ENCODE results near the gene GOSR2. TPM values are rescaled to one million over a fixed set of nuclear protein-coding genes. Genes with fewer than 3 reads are reported as not detected.

GOSR2 gene
- 29.4 TPM for polyA plus RNA-seq (ENCODE audit: insufficient read length)

GRCh38 chr17:46922804-46923635 is at the start of gene GOSR2:
Gene GOSR2 (plus strand): TSS chr17:46923160. CDS start chr17:46923193, 33 bp downstream.
- DNase-seq = peak; percentile 95

- DNase-seq = no peak
Observed at GRCh38 chr17:46873941-46874645, 48.9 kb upstream of the GOSR2 start.

GRCh38 chr17:46874906-46875305 is 48.1 kb upstream of the GOSR2 start:
- no peak for DNase-seq

GRCh38 chr17:46875849-46876352 is 47.1 kb upstream of the GOSR2 start:
- no peak for DNase-seq

- DNase-seq = no peak
Observed at GRCh38 chr17:46876353-46876887, 46.5 kb upstream of the GOSR2 start.

- DNase-seq = no peak
Observed at GRCh38 chr17:46876926-46877325, 46.0 kb upstream of the GOSR2 start.

GRCh38 chr17:46877466-46877865 is 45.5 kb upstream of the GOSR2 start:
- DNase-seq = no peak

- no peak for DNase-seq
Observed at GRCh38 chr17:46878055-46878454, 44.9 kb upstream of the GOSR2 start.

- DNase-seq = no peak
Observed at GRCh38 chr17:46879101-46879500, 43.9 kb upstream of the GOSR2 start.

- no peak for DNase-seq
Observed at GRCh38 chr17:46881015-46881414, 41.9 kb upstream of the GOSR2 start.

GRCh38 chr17:46882666-46883065 is 40.3 kb upstream of the GOSR2 start:
- no peak for DNase-seq

- DNase-seq = no peak
Observed at GRCh38 chr17:46883871-46884520, 39.0 kb upstream of the GOSR2 start.

- DNase-seq = no peak
Observed at GRCh38 chr17:46884552-46884951, 38.4 kb upstream of the GOSR2 start.

GRCh38 chr17:46885415-46886309 is 37.3 kb upstream of the GOSR2 start:
- no peak for DNase-seq

- no peak for DNase-seq
Observed at GRCh38 chr17:46886310-46886663, 36.7 kb upstream of the GOSR2 start.

GRCh38 chr17:46887717-46888116 is 35.2 kb upstream of the GOSR2 start:
- no peak for DNase-seq

GRCh38 chr17:46888727-46889126 is 34.2 kb upstream of the GOSR2 start:
- no peak for DNase-seq

GRCh38 chr17:46889519-46889918 is 33.4 kb upstream of the GOSR2 start:
- no peak for DNase-seq

GRCh38 chr17:46889992-46890564 is 32.9 kb upstream of the GOSR2 start:
- no peak for DNase-seq

GRCh38 chr17:46890638-46891037 is 32.3 kb upstream of the GOSR2 start:
- no peak for DNase-seq

GRCh38 chr17:46892192-46892703 is 30.7 kb upstream of the GOSR2 start:
- no peak for DNase-seq
